Urinary bladder (tissue), 4 donors: ENCODE data around the gene EEFSEC. TPM values are rescaled to one million over a fixed set of nuclear protein-coding genes. Genes with fewer than 3 reads are reported as not detected.

ENCODE experiments used
- DNase-seq: peaks from one replicate; pipeline ENCODE4 v3.0.0-alpha.2; 2015; ENCODE audit errors: extremely low spot score
- H3K27ac ChIP-seq: one replicate; pipeline ENCODE4 v1.5.1; 2013; ENCODE audit warnings: low read depth, mild to moderate bottlenecking, moderate library complexity
- H3K36me3 ChIP-seq: one replicate; pipeline ENCODE4 v1.6.1; 2013; ENCODE audit warnings: mild to moderate bottlenecking, moderate library complexity; ENCODE audit not compliant: insufficient read depth
- H3K4me1 ChIP-seq: one replicate; pipeline ENCODE4 v1.6.1; 2013; ENCODE audit warnings: mild to moderate bottlenecking, moderate library complexity; ENCODE audit not compliant: insufficient read depth
- H3K4me3 ChIP-seq: one replicate; pipeline ENCODE4 v1.5.1; 2013; ENCODE audit warnings: low read depth, low read length
- WGBS: extraction: QIAGEN DNeasy Blood & Tissue Kit; methylation state at CpG from one replicate; pipeline ENCODE4 v1.1.7; 2013; 5-methylcytosine and 5-hydroxymethylcytosine counted together
- polyA plus RNA-seq: library from polyadenylated mRNA; stranded (reverse); fragments of 200-250 nt; gene quantifications from one replicate; pipeline ENCODE4 v1.2.3, GENCODE V29; 2013
- total RNA-seq: library from RNA; depleted of rRNA; stranded (reverse); fragments of >200 nt; gene quantifications from one replicate; pipeline ENCODE4 v1.2.3, GENCODE V29; 2014
- donor health status: healthy with polysubstance abuse.
- donor health status: healthy.

EEFSEC gene
- total and polyA plus RNA-seq, 2 donors: 4.2 to 18.5 TPM

DNA sequence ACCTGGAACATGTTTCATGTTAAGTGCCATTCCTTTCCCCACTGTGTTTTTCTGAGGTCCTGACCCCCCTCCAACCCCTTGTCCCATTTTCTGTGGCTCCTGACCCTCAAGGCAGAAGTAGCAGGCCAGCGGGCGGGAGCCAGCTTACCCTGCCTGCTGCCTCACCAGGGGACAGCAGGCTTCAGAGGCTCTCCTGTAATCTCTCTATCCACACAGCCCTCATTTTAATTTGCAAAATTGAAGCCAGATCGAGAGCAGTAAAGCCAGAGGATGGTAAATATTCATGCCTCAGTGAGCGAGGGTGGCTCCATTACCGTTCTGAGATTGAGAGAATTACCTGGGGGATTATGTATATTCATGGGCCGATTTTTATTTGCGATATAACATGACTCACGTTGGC, 165.8 kb downstream of the EEFSEC start:
- 95% methylated on average over 8 of the region's 8 CpGs for WGBS
- no peak for DNase-seq
- no peaks in the 10 kb centered on the region for H3K36me3 ChIP-seq

DNA sequence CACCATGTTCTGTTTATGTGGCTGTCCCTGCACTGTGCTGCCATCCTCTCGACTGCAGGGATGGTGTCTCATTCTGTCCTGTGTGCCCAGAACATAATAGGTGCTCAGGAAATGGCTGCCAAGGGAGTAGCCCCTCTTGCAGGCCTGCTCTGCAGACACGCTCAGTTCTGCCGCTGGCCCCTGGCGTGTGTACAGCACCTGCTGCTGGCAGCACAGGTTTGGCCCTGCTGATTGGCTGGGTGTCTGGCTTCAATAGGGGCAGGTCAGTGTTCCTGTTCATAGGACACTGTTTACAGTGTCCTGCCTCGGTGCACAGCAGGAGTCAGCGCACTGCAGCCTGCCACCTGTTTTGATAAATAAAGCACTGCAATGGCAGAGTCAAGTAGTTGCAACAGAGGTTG, 166.5 kb downstream of the EEFSEC start:
- H3K4me1 ChIP-seq: no peaks in the 10 kb centered on the region
- H3K36me3 ChIP-seq: no peaks in the 10 kb centered on the region
- 93% methylated on average over 6 of the region's 6 CpGs for WGBS
- H3K27ac ChIP-seq: no peak overlapping the region
- H3K4me3 ChIP-seq: no peak overlapping the region
- no peak for DNase-seq

More for the DNA sequence above, 165.8 kb downstream of the EEFSEC start:
- Histone ChIP-seq H3K4me3 (no peak overlapping the region), H3K27ac (no peak overlapping the region), H3K4me1 (no peaks in the 10 kb centered on the region)

DNA sequence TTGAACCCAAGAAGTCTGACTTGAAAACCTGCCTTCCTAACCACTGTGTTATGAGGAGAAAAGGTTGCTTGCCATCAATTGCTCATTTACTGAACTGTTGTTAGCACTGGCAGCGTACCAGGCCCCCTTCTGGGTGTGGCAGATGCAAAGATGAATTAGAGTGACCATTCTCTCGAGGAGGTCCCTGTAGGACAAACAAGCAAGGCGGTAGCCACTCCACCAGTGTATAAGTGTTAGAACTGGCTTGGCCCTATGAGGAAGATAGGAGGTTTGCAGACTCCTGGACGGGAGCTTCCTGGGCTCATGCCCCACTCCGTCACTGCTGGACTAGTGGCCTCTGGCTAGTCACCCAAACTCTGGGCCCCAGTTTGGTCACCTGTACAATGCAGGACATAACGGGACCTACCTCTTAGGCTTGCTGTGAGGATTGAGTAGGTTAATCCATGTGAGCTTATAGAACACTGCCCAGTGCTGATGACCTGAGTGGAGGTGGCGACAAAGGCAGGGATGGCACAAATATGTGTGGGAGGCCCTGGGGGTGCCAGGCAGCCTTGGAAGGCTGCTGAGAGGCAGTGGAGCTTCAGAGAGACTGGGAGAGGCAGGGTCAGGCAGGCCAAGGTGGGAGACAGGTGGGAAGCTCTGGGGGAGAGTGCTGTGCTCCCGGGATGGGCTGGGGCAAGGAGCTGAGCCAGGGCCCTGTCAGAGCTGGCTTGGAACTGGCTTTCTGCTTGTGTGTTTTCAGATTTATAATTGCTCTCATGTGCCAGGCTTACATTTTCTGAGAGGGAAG, 167.5 kb downstream of the EEFSEC start:
- DNase-seq: no peak
- Histone ChIP-seq H3K27ac (no peak overlapping the region), H3K4me1 (no peaks in the 10 kb centered on the region), H3K4me3 (no peak overlapping the region), H3K36me3 (no peaks in the 10 kb centered on the region)
- 93% methylated on average over 8 of the region's 8 CpGs for WGBS

DNA sequence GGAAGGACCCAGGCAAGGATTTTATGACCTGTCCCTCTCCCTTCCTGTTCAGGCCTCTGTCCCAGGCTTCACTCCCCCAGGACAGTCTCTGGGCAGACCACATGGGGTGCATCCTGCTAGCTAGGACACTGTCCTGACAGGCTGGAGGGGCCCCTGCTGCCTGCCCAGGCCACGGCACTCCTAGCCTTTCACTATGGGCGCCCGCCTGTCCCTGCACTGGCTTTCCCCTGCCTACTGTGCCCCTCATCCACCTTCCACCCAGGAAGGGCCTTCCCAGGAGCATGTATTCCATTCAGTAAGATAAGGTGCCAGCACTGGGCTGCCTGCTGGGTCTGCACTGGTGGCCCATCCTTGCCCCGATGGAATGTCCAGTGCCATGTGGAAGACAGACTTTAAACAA, 168.1 kb downstream of the EEFSEC start:
- no peak overlapping the region for H3K4me3 ChIP-seq
- no peak overlapping the region for H3K27ac ChIP-seq
- no peak for DNase-seq
- 97% methylated on average over 4 of the region's 4 CpGs for WGBS
- no peaks in the 10 kb centered on the region for H3K36me3 ChIP-seq
- H3K4me1 ChIP-seq: no peaks in the 10 kb centered on the region

DNA sequence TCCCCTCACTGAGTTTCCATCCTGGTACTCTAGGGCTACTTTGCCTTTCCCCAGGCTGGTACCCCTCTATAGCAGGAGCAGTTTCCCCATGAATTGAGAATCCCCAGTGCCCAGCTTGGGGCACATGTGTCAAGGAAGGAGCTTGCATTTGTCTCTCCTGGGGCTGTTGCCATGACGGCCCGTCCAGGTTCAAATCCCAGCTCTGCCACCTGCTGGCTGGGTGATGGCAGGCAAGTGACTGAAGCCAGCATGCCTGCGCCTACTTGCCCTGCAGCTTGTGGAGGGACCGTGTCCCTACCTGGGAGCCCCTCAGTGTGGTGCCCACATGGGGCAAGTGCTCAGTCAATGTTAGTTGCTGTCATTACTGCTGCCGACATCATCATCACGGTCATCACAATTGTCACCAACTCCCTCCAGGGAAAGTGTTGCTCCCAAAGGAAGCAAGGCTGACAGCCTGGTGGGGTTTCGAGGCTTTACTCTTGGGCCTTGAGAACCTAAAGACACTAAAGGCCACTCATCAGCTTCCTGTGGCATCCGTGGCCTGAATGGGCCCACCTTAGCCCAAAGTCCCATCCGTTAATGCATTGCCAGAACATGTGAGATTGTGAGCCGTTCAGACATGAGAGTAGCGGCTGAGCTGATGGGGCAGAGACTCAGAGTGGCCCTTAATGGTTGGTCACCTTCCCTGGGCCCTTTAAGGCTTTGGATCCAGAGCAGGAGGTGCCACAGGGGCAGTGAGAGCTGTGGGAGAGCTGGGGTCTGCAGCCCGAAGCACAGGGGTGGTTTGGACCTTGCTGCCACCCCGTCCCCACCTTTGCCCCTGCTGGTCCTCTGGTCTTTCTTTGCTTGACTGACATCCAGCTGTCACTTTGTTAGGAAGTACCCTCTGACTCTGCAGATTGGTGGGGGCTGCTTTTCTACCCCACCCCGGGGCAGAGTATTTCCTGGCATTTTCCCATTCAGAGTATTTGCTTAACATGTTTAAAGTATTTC, 169.0 kb downstream of the EEFSEC start:
- no peak for DNase-seq
- H3K4me1 ChIP-seq: no peaks in the 10 kb centered on the region
- no peak overlapping the region for H3K27ac ChIP-seq
- H3K4me3 ChIP-seq: no peak overlapping the region
- WGBS: 90% methylated on average over 14 of the region's 14 CpGs
- H3K36me3 ChIP-seq: no peaks in the 10 kb centered on the region

DNA sequence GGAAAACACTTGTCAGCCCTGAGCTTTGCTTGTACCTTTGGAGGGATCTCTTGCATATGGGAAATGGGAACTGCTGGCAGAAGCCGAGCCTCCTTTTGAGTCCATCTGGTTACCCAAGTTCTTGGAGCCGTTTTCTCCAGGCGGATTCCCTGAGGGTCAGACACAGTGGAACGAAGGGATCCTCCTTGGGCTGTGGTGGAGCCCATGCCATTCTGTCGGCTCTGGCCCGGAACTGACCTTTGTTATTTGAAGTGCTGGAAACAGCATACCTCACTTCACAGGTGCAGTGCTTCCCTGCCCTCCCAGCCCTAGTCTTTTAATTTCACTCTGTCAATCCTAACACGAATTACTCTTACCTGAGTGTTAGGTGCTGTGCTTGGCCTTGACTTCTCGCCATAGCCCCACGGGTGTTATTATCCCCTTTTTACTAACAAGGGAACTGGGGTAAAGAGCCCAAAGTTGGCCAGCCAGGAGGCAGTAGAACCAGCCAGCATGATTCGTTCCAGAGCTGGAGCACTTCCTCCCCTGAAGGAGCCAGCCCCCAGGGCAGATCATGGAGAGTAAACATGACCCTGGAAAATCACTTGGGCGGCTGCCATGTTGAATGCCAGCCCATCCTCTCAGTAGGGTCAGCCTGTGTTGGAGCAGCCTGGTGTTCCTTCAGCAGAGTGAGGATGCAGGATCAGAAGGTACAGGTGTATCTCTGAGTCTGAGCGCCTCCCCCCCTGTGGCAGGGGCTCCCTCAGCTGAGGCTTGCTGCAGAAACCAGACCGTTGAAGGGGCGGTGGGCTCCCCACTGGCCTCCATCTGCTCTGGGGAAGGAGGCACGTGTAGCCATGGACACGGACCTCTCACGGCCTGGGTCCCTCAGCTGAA, 170.2 kb downstream of the EEFSEC start:
- no peak overlapping the region for H3K27ac ChIP-seq
- H3K36me3 ChIP-seq: no peaks in the 10 kb centered on the region
- H3K4me3 ChIP-seq: no peak overlapping the region

DNA sequence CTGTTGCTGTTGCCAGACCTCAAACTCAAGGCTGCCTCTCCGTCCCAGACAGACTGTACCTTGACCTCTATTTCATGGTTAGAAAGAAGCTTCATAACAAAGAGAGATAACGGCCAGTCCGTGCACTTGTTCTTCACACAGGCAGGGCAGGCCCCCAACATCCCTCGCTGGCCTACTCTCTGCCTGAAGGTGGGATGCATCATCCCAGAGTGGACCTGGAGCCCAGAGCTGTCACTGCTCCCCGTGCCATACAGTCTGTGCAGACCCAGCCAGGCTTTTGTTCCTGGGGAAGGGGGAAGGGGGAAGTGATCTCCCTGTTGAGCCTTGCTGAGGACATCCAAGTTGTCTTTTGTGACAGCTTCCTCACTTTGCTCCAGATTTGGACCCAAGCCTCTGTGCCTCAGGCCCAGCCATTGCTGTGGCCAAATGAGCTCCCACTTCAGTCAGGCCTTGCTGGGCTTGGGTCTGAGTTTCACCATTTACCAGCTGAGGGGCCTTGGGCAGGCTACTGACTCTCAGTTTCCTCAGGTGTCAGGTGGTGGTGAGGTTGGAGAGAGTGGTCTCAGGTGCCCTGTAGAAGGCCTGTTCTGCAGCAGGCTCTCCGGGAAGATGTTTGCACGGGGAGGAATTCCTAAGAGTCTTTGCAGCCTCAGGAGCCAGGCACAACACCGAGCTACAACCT, 171.8 kb downstream of the EEFSEC start:
- no peaks in the 10 kb centered on the region for H3K4me1 ChIP-seq
- no peaks in the 10 kb centered on the region for H3K36me3 ChIP-seq
- DNase-seq: no peak
- no peak overlapping the region for H3K4me3 ChIP-seq
- H3K27ac ChIP-seq: no peak overlapping the region
- 80% methylated on average over 8 of the region's 8 CpGs for WGBS

More for the DNA sequence above, 170.2 kb downstream of the EEFSEC start:
- DNase-seq: no peak
- H3K4me1 ChIP-seq: no peaks in the 10 kb centered on the region
- 86% methylated on average over 17 of the region's 17 CpGs for WGBS

DNA sequence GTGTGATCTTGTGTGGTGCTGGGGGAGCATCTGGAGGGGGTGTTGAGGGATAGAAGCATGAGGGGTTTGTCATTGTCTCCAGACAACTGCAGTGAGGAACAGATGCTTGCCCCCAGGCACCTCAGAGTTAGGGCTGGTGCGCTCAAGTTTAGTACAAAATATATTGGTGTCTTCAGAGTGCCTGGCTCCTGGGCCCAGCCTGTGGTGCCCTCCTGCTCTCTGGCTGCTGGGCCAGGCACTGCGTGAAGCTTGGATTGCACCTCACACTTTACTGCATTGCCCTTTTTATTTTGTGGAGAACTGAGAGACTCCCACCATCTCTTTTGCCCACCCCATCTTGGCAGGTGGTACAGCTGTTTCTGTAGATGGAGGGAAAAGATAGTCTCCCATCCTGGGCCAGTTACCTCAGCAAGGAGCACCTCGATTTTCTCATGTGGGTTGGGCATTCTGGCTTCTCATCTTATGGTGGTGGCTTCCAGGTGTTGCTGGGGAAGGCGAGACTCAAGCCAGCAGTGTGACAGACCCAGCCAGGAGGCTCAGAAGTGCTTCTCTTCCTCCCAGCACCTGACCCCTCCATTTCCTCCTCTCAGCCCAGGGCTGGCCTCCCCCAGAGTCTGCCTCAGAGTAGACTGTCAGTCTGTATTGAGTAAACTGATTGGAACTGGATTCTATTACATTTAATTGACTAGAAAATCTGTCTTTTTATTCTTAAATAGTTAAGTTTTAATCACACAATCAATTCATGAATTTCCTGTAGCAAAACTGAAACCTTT, 173.0 kb downstream of the EEFSEC start:
- no peak for DNase-seq
- WGBS: 89% methylated on average over 4 of the region's 4 CpGs

DNA sequence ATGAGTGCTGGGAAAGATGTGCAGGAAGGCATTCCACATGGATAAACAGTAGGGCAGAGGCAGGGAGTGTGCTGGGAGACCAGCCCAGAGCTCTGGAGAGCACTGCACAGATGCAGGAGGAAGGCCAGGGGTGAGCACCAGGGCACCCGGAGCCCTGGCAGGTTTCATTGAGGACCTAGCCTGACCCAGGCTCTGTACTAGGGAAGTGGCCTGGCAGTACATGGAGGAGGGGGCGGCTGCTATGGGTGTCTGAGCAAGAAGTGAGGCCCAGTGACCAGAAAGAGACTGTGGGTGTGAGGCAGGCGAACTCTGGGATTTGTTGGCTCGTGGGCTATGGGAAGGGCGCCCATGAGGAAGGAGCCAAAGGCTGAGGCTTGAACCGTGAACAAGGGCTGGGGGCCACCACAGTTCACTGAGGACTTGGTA, 174.3 kb downstream of the EEFSEC start:
- Histone ChIP-seq H3K4me1 (no peaks in the 10 kb centered on the region), H3K4me3 (no peak overlapping the region), H3K27ac (no peak overlapping the region), H3K36me3 (no peaks in the 10 kb centered on the region)
- 74% methylated on average over 6 of the region's 6 CpGs for WGBS
- DNase-seq: no peak

More for the DNA sequence above, 173.0 kb downstream of the EEFSEC start:
- H3K36me3 ChIP-seq: no peaks in the 10 kb centered on the region
- H3K4me3 ChIP-seq: no peak overlapping the region
- H3K4me1 ChIP-seq: no peaks in the 10 kb centered on the region
- H3K27ac ChIP-seq: no peak overlapping the region

DNA sequence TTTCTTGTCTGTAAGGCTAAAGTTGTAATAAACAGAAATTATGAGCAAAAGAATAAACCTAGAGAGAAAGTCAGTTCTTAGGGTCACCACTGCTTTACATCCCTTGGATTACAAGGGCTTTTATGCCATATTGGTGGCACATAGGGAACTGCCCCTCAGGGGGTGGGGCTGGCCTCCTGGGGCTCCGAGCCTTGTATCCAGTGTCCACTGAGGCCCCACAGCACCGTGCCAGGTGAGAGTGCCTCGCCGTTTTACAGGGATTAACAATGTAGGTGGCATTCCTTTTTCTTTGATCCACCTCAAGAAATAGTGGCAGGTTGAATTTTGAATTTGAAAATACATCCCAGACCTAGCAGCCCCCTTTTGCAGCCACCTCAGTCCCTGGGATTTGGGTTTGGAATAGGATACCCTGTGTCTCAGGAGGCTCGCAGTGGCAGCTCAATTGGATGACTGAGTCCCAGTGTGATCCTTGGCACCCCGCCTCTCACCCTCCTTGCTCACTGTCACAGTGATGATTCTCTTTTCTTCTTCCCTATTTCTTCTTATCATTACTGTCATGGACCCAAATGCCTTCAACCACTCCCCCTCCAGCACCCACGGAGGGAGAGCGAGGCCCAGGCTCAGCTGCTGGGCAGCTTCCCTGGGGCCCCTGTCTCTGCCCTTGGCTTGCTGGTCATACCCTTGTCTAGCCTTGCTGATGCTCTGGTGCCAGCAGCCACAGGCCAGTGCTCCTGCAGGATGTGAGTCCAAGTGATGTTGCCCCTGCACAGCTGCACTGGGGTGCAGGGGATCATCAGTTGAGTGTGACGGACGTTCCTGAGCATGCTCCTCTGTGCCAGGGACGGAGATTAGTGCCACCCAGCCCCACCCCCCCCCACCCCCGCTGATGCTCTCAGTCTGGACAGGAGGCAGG, 175.5 kb downstream of the EEFSEC start:
- Histone ChIP-seq H3K36me3 (no peaks in the 10 kb centered on the region), H3K4me3 (no peak overlapping the region), H3K27ac (no peak overlapping the region), H3K4me1 (no peaks in the 10 kb centered on the region)
- WGBS: 91% methylated on average over 12 of the region's 12 CpGs
- no peak for DNase-seq

DNA sequence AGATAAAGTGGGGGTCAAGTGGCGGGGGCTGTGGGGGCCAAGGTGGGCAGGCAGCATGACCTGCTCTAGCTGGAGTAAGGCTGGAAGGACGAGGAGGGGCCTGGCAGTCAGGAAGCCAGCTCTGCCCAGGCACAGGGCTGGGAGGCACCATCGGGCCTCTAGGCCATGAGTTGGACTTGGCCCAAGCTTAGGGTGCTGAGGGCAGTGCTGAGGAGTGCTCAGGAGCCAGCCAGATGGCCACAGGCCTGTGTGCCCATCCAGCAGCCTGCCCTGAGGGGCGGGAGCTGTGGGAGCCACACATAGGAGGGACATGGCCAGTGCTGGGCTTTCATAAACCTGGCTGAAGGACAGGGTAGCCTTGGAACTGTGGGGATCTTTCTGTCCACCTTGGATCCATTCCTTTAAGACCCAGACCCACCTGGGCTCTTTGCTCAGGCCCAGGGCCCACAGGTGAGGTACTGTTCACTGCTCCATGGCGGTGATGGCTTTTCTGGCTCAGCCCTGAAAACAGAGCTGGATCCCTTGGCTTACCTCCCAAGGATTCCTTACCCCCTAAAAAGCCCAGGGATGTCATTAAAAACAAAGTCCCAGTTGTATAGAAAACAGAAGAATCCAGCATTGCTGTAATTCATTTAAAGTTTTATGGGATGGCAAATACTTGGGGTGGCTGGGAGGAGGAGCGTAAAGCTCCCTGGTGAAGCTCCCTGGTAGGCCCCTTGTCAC, 176.4 kb downstream of the EEFSEC start:
- DNase-seq: no peak
- 97% methylated on average over 6 of the region's 6 CpGs for WGBS
- H3K27ac ChIP-seq: no peak overlapping the region
- no peak overlapping the region for H3K4me3 ChIP-seq
- H3K36me3 ChIP-seq: no peaks in the 10 kb centered on the region
- H3K4me1 ChIP-seq: no peaks in the 10 kb centered on the region
